ENCODE data around the gene COMMD1.

- no peak for TF ChIP-seq POLR2A (IDR thresholded peaks at IDR 0.05; ENCODE audit: low read depth, low read length)
- no peak for TF ChIP-seq POLR2AphosphoS5 (IDR thresholded peaks at IDR 0.05; ENCODE audit: low read depth, low read length)
Observed at GRCh38 chr2:62045017-62045543, 139.6 kb downstream of the COMMD1 start.

Data from GM12892 (cell line).